ENCODE results near the gene MEIKIN.

DNA sequence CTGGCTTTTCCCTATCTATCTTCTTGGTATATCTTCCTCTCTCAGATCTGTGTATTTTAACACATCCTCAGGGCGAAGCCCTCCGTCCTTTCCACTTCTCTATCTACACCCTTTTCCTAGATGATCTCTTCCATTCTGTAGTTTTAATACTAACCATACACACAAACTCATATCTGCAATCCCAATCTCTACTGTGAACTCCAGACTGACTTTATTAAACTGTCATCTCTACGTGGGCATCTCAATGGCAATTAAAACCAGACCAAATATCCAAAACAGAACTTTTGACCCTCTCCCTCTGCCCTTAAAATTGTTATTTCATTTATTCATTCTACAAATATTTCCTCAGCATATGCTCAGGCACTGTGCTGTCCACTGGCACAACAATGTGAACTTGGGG is 155.7 kb downstream of the MEIKIN start:
- TF ChIP-seq, protein P1, sequence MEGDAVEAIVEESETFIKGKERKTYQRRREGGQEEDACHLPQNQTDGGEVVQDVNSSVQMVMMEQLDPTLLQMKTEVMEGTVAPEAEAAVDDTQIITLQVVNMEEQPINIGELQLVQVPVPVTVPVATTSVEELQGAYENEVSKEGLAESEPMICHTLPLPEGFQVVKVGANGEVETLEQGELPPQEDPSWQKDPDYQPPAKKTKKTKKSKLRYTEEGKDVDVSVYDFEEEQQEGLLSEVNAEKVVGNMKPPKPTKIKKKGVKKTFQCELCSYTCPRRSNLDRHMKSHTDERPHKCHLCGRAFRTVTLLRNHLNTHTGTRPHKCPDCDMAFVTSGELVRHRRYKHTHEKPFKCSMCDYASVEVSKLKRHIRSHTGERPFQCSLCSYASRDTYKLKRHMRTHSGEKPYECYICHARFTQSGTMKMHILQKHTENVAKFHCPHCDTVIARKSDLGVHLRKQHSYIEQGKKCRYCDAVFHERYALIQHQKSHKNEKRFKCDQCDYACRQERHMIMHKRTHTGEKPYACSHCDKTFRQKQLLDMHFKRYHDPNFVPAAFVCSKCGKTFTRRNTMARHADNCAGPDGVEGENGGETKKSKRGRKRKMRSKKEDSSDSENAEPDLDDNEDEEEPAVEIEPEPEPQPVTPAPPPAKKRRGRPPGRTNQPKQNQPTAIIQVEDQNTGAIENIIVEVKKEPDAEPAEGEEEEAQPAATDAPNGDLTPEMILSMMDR (IDR thresholded peaks at IDR 0.05; ENCODE audit: poor library complexity, severe bottlenecking) = no peak
- TF ChIP-seq EZH2 (IDR thresholded peaks at IDR 0.05; ENCODE audit: borderline replicate concordance, insufficient read depth, low read length, poor library complexity, severe bottlenecking) (no peak), MXI1 (conservative IDR thresholded peaks at IDR 0.05; ENCODE audit: poor library complexity, severe bottlenecking) (no peak), RAD21 (conservative IDR thresholded peaks at IDR 0.05) (no peak), SMC3 (conservative IDR thresholded peaks at IDR 0.05; ENCODE audit: poor library complexity) (no peak), EP300 (conservative IDR thresholded peaks at IDR 0.05; ENCODE audit: poor library complexity, severe bottlenecking) (no peak), POLR2AphosphoS5 (IDR thresholded peaks at IDR 0.05) (no peak), TAF1 (IDR thresholded peaks at IDR 0.05; ENCODE audit: low read depth) (no peak)
- TF ChIP-seq, protein P2, sequence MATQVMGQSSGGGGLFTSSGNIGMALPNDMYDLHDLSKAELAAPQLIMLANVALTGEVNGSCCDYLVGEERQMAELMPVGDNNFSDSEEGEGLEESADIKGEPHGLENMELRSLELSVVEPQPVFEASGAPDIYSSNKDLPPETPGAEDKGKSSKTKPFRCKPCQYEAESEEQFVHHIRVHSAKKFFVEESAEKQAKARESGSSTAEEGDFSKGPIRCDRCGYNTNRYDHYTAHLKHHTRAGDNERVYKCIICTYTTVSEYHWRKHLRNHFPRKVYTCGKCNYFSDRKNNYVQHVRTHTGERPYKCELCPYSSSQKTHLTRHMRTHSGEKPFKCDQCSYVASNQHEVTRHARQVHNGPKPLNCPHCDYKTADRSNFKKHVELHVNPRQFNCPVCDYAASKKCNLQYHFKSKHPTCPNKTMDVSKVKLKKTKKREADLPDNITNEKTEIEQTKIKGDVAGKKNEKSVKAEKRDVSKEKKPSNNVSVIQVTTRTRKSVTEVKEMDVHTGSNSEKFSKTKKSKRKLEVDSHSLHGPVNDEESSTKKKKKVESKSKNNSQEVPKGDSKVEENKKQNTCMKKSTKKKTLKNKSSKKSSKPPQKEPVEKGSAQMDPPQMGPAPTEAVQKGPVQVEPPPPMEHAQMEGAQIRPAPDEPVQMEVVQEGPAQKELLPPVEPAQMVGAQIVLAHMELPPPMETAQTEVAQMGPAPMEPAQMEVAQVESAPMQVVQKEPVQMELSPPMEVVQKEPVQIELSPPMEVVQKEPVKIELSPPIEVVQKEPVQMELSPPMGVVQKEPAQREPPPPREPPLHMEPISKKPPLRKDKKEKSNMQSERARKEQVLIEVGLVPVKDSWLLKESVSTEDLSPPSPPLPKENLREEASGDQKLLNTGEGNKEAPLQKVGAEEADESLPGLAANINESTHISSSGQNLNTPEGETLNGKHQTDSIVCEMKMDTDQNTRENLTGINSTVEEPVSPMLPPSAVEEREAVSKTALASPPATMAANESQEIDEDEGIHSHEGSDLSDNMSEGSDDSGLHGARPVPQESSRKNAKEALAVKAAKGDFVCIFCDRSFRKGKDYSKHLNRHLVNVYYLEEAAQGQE (IDR thresholded peaks at IDR 0.05; ENCODE audit: borderline replicate concordance) = no peak

All from neural cell (in vitro differentiated cells).